ENCODE measurements around the gene GTF2A1L.
"Not testable (repeated sequence)": the region's sequence is repeated elsewhere in the genome, so short reads cannot be mapped to it uniquely, and the experiment has no call there.

The GTF2A1L gene

GRCh38 chr2:48613211-48613610 is 4.4 kb upstream of the GTF2A1L start:
- TF ChIP-seq, protein P1, sequence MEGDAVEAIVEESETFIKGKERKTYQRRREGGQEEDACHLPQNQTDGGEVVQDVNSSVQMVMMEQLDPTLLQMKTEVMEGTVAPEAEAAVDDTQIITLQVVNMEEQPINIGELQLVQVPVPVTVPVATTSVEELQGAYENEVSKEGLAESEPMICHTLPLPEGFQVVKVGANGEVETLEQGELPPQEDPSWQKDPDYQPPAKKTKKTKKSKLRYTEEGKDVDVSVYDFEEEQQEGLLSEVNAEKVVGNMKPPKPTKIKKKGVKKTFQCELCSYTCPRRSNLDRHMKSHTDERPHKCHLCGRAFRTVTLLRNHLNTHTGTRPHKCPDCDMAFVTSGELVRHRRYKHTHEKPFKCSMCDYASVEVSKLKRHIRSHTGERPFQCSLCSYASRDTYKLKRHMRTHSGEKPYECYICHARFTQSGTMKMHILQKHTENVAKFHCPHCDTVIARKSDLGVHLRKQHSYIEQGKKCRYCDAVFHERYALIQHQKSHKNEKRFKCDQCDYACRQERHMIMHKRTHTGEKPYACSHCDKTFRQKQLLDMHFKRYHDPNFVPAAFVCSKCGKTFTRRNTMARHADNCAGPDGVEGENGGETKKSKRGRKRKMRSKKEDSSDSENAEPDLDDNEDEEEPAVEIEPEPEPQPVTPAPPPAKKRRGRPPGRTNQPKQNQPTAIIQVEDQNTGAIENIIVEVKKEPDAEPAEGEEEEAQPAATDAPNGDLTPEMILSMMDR (IDR thresholded peaks at IDR 0.05; ENCODE audit: insufficient read depth, low read length, poor library complexity, severe bottlenecking) = no peak
- no peak for TF ChIP-seq EZH2phosphoT487 (conservative IDR thresholded peaks at IDR 0.05; ENCODE audit: low read length)
- Histone ChIP-seq H2AFZ (ENCODE audit: low read depth, low read length, severe bottlenecking) (no peak overlapping the region), H4K20me1 (ENCODE audit: low read depth, low read length) (no peaks in the 10 kb centered on the region), H3F3A (ENCODE audit: insufficient read depth) (no peaks in the 10 kb centered on the region), H3K27me3 (ENCODE audit: low read length) (no peaks in the 10 kb centered on the region), H3K4me2 (ENCODE audit: low read depth, low read length, poor library complexity, severe bottlenecking) (no peak overlapping the region), H3K9me3 (ENCODE audit: insufficient read depth, low read length) (no peaks in the 10 kb centered on the region), H3K36me3 (ENCODE audit: low read length) (no peaks in the 10 kb centered on the region), H3K27ac (ENCODE audit: low read depth, low read length) (no peak overlapping the region), H3K4me3 (ENCODE audit: insufficient read depth, low read length, poor library complexity, severe bottlenecking) (no peak overlapping the region), H3K79me2 (ENCODE audit: insufficient read depth, low read length) (no peaks in the 10 kb centered on the region), H3K9me2 (replicated peaks; ENCODE audit: insufficient read depth, low read length) (no peaks in the 10 kb centered on the region), H3K9ac (ENCODE audit: low read length) (no peak overlapping the region)

GRCh38 chr2:48614581-48614980 is 3.1 kb upstream of the GTF2A1L start:
- not testable (repeated sequence) for H3K36me3 ChIP-seq (ENCODE audit: low read length); H2AFZ ChIP-seq (ENCODE audit: low read depth, low read length, severe bottlenecking); H3K4me3 ChIP-seq (ENCODE audit: insufficient read depth, low read length, poor library complexity, severe bottlenecking); H3K27ac ChIP-seq (ENCODE audit: low read depth, low read length); H3K9me3 ChIP-seq (ENCODE audit: insufficient read depth, low read length); H3K9ac ChIP-seq (ENCODE audit: low read length); H3K27me3 ChIP-seq (ENCODE audit: low read length); H4K20me1 ChIP-seq (ENCODE audit: low read depth, low read length); H3K4me2 ChIP-seq (ENCODE audit: low read depth, low read length, poor library complexity, severe bottlenecking); H3K79me2 ChIP-seq (ENCODE audit: insufficient read depth, low read length); H3K9me2 ChIP-seq (replicated peaks; ENCODE audit: insufficient read depth, low read length); H3F3A ChIP-seq (ENCODE audit: insufficient read depth)

- H3K9ac ChIP-seq (ENCODE audit: low read length) = no peak overlapping the region
Observed at GRCh38 chr2:48619526-48619925, 1.9 kb downstream of the GTF2A1L start.

DNA sequence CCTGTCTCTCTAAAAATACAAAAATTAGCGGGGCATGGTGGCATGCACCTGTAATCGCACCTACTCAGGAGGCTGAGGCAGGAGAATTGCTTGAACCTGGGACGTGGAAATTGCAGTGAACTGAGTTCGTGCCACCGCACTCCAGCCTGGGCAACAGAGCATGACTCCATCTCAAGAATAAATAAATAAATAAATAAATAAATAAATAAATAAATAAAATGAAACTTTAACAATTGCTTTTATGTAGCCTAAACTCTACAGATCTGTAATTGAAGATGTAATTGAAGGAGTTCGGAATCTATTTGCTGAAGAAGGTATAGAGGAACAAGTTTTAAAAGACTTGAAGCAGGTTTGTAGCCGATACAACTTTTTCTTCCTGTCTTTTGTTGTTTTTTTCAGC is 2.9 kb downstream of the GTF2A1L start:
- Histone ChIP-seq H3K9me2 (replicated peaks; ENCODE audit: insufficient read depth, low read length) (no peaks in the 10 kb centered on the region), H3K9ac (ENCODE audit: low read length) (no peak overlapping the region), H3K4me3 (ENCODE audit: insufficient read depth, low read length, poor library complexity, severe bottlenecking) (no peak overlapping the region), H3K9me3 (ENCODE audit: insufficient read depth, low read length) (no peaks in the 10 kb centered on the region), H3K36me3 (ENCODE audit: low read length) (no peaks in the 10 kb centered on the region), H4K20me1 (ENCODE audit: low read depth, low read length) (no peaks in the 10 kb centered on the region), H3K27me3 (ENCODE audit: low read length) (no peaks in the 10 kb centered on the region), H3K79me2 (ENCODE audit: insufficient read depth, low read length) (no peaks in the 10 kb centered on the region), H3F3A (ENCODE audit: insufficient read depth) (no peaks in the 10 kb centered on the region), H3K4me2 (ENCODE audit: low read depth, low read length, poor library complexity, severe bottlenecking) (no peak overlapping the region), H2AFZ (ENCODE audit: low read depth, low read length, severe bottlenecking) (no peak overlapping the region), H3K27ac (ENCODE audit: low read depth, low read length) (no peak overlapping the region)
- TF ChIP-seq EZH2phosphoT487 (conservative IDR thresholded peaks at IDR 0.05; ENCODE audit: low read length) = no peak
- TF ChIP-seq, protein P1 (IDR thresholded peaks at IDR 0.05; ENCODE audit: insufficient read depth, low read length, poor library complexity, severe bottlenecking) = no peak

More at GRCh38 chr2:48619526-48619925, 1.9 kb downstream of the GTF2A1L start:
- Histone ChIP-seq H3K4me3 (ENCODE audit: insufficient read depth, low read length, poor library complexity, severe bottlenecking) (no peak overlapping the region), H3K9me3 (ENCODE audit: insufficient read depth, low read length) (no peaks in the 10 kb centered on the region), H3F3A (ENCODE audit: insufficient read depth) (no peaks in the 10 kb centered on the region), H3K79me2 (ENCODE audit: insufficient read depth, low read length) (no peaks in the 10 kb centered on the region), H3K4me2 (ENCODE audit: low read depth, low read length, poor library complexity, severe bottlenecking) (no peak overlapping the region), H3K36me3 (ENCODE audit: low read length) (no peaks in the 10 kb centered on the region), H3K27me3 (ENCODE audit: low read length) (no peaks in the 10 kb centered on the region), H4K20me1 (ENCODE audit: low read depth, low read length) (no peaks in the 10 kb centered on the region), H3K27ac (ENCODE audit: low read depth, low read length) (no peak overlapping the region), H2AFZ (ENCODE audit: low read depth, low read length, severe bottlenecking) (no peak overlapping the region), H3K9me2 (replicated peaks; ENCODE audit: insufficient read depth, low read length) (no peaks in the 10 kb centered on the region)
- TF ChIP-seq, protein P1 (IDR thresholded peaks at IDR 0.05; ENCODE audit: insufficient read depth, low read length, poor library complexity, severe bottlenecking) = no peak
- TF ChIP-seq EZH2phosphoT487 (conservative IDR thresholded peaks at IDR 0.05; ENCODE audit: low read length) = no peak

Data from SU-DHL-6 (cell line).